ENCODE measurements around the gene BDH1.

DNA sequence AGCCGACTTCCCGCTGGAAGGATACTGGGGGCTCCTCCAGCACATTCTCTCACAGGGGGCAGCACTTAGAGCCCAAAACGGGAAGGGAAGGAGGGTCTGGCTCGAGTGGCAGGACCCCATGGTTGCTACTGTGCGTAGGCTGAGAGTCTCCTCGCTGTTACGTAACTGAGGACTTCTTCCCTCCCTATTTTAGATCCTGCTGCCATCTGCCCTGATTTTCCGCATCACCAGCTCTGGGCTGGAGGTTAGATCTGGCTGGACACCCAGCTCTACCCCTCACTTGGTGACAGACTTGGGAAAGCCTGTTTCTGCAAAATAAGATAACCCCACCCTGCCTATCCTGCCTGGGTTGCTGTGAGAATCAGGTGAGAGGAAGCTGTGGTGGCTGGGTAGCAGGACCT lies 47.7 kb downstream of the BDH1 start:
- no peak for TF ChIP-seq CTCF (IDR thresholded peaks at IDR 0.05; ENCODE audit: insufficient read depth, low read length, poor library complexity, severe bottlenecking)
- no peak for TF ChIP-seq EZH2phosphoT487 (conservative IDR thresholded peaks at IDR 0.05; ENCODE audit: low read length)

Data from SU-DHL-6 (cell line).